HL-60 (cell line): ENCODE results near the gene FAXC.

Source experiments
- DNase-seq, 2 experiments: peaks; one replicate each; pipeline ENCODE4 v3.0.0-alpha.2; 2010 to 2020; ENCODE audit warnings: low read depth in 1 of 2, low spot score in 1 of 2
- H3K27ac ChIP-seq: fragments of 250-450 bp; sonication (Bioruptor Pico); replicated peaks from 2 replicates; pipeline ENCODE4 v1.5.1; 2020; ENCODE audit warnings: mild to moderate bottlenecking, moderate library complexity
- H3K27me3 ChIP-seq: fragments of 250-450 bp; sonication (Bioruptor Pico); 2 replicates; pipeline ENCODE4 v1.5.1; 2021; ENCODE audit warnings: mild to moderate bottlenecking, moderate library complexity; ENCODE audit not compliant: insufficient read depth, poor library complexity, severe bottlenecking
- H3K4me3 ChIP-seq: replicated peaks from 2 replicates; pipeline ENCODE4 v1.5.1; 2011; ENCODE audit warnings: mild to moderate bottlenecking, control low read depth, low read length; ENCODE audit not compliant: insufficient read depth
- CTCF ChIP-seq: IDR thresholded peaks from one replicate; pipeline ENCODE4 v1.5.1; 2011; ENCODE audit warnings: low read length, control low read depth, inconsistent platforms; ENCODE audit not compliant: insufficient read depth
- GABPA ChIP-seq: IDR thresholded peaks from 2 replicates; pipeline ENCODE4 v1.6.1; 2012; ENCODE audit warnings: low read depth
- POLR2AphosphoS5 ChIP-seq: IDR thresholded peaks from 2 replicates; pipeline ENCODE4 v1.6.1; 2012; ENCODE audit warnings: low read depth
- SPI1 ChIP-seq: IDR thresholded peaks from 2 replicates; pipeline ENCODE4 v1.6.1; 2012; ENCODE audit warnings: low read depth, mild to moderate bottlenecking, borderline replicate concordance
- TF ChIP-seq, protein P1 (sequence below): IDR thresholded peaks from 2 replicates; pipeline ENCODE4 v1.6.1; 2012; ENCODE audit warnings: low read depth; ENCODE audit not compliant: insufficient replicate concordance

Gene FAXC

GRCh38 chr6:99253271-99253670, 96.2 kb downstream of the FAXC start:
- H3K27ac ChIP-seq: no peak overlapping the region
- no peak overlapping the region for H3K4me3 ChIP-seq
- no peaks in the 10 kb centered on the region for H3K27me3 ChIP-seq
- TF ChIP-seq, protein P1, sequence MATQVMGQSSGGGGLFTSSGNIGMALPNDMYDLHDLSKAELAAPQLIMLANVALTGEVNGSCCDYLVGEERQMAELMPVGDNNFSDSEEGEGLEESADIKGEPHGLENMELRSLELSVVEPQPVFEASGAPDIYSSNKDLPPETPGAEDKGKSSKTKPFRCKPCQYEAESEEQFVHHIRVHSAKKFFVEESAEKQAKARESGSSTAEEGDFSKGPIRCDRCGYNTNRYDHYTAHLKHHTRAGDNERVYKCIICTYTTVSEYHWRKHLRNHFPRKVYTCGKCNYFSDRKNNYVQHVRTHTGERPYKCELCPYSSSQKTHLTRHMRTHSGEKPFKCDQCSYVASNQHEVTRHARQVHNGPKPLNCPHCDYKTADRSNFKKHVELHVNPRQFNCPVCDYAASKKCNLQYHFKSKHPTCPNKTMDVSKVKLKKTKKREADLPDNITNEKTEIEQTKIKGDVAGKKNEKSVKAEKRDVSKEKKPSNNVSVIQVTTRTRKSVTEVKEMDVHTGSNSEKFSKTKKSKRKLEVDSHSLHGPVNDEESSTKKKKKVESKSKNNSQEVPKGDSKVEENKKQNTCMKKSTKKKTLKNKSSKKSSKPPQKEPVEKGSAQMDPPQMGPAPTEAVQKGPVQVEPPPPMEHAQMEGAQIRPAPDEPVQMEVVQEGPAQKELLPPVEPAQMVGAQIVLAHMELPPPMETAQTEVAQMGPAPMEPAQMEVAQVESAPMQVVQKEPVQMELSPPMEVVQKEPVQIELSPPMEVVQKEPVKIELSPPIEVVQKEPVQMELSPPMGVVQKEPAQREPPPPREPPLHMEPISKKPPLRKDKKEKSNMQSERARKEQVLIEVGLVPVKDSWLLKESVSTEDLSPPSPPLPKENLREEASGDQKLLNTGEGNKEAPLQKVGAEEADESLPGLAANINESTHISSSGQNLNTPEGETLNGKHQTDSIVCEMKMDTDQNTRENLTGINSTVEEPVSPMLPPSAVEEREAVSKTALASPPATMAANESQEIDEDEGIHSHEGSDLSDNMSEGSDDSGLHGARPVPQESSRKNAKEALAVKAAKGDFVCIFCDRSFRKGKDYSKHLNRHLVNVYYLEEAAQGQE: no peak
- no peak for TF ChIP-seq POLR2AphosphoS5
- no peak for TF ChIP-seq GABPA
- no peak for TF ChIP-seq CTCF
- TF ChIP-seq SPI1: no peak
- no peak for DNase-seq

- no peak for DNase-seq
- TF ChIP-seq CTCF (no peak), GABPA (no peak), SPI1 (no peak), POLR2AphosphoS5 (no peak)
- TF ChIP-seq, protein P1: no peak
- H3K4me3 ChIP-seq: no peak overlapping the region
- H3K27me3 ChIP-seq: no peaks in the 10 kb centered on the region
- no peak overlapping the region for H3K27ac ChIP-seq
Observed at GRCh38 chr6:99252421-99252820, 97.1 kb downstream of the FAXC start.

DNA sequence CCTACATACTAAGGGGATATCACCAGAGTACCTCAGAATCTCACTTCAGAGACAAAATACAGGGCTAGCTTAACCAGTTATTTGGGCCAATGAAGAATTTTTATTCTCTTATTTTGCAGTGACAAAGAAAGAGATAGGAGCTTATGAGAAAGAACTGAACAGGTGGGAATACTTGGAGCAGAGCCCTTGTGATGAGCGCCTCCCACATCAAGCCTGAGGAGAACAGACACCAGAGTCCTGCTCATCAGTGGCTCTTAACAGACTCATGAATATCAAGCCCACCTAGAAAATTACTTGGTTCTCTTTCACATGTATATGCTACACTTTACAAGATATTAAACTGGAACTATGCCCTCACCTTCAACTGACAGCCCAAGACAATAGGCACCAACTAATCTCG, 99.0 kb downstream of the FAXC start:
- no peak overlapping the region for H3K27ac ChIP-seq
- H3K27me3 ChIP-seq: no peaks in the 10 kb centered on the region
- no peak for DNase-seq
- TF ChIP-seq GABPA (no peak), POLR2AphosphoS5 (no peak), SPI1 (no peak), CTCF (no peak)
- TF ChIP-seq, protein P1: no peak
- no peak overlapping the region for H3K4me3 ChIP-seq
